Sigmoid colon (tissue), 4 donors: ENCODE measurements around the gene PLEKHH1.

Experiments
- EP300 ChIP-seq, 4 donors: sonication (generic); formaldehyde crosslinking; IDR thresholded peaks; one replicate each; pipeline ENCODE4 v1.6.1; 2017; ENCODE audit warnings: antibody characterized with exemption in 4 of 4
- POLR2A ChIP-seq, 2 donors: fragments of 450-650 bp; IDR thresholded peaks; one replicate each; pipeline ENCODE4 v1.6.1; 2016; ENCODE audit warnings: antibody characterized with exemption in 2 of 2, mild to moderate bottlenecking in 2 of 2, moderate library complexity in 2 of 2
- TF ChIP-seq, protein P1 (sequence below), 4 experiments: fragments of 450-650 bp in 3 of 4; fragments of 200-600 bp in 1 of 4; IDR thresholded peaks; one replicate each; pipeline ENCODE4 v1.5.1; 2016 to 2019; ENCODE audit warnings: antibody characterized with exemption in 4 of 4, mild to moderate bottlenecking in 3 of 4, moderate library complexity in 2 of 4

DNA sequence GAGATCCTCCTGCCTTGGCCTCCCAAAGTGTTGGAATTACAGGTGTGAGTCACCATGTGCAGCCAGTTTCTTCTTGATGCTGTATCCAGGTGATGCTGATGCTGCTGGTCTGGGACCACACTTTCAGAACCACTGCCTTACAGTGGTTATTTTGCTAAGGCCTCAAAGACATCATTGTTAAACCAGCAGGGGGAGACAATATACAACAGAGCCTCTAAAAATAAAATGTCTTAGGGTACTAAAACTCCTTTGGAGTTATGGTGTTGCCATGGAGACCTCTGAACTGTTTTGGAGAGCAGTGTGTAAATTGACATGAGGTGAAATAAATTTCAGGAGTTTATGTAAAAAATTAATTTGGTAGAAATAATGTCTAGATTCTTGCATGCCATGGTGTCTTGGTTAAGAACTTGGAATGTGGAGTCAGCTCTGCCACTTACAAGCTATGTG is 85.5 kb downstream of the PLEKHH1 start:
- TF ChIP-seq POLR2A (IDR thresholded peaks at IDR 0.05) (no peak), EP300 (IDR thresholded peaks at IDR 0.05) (no peak)
- TF ChIP-seq, protein P1, sequence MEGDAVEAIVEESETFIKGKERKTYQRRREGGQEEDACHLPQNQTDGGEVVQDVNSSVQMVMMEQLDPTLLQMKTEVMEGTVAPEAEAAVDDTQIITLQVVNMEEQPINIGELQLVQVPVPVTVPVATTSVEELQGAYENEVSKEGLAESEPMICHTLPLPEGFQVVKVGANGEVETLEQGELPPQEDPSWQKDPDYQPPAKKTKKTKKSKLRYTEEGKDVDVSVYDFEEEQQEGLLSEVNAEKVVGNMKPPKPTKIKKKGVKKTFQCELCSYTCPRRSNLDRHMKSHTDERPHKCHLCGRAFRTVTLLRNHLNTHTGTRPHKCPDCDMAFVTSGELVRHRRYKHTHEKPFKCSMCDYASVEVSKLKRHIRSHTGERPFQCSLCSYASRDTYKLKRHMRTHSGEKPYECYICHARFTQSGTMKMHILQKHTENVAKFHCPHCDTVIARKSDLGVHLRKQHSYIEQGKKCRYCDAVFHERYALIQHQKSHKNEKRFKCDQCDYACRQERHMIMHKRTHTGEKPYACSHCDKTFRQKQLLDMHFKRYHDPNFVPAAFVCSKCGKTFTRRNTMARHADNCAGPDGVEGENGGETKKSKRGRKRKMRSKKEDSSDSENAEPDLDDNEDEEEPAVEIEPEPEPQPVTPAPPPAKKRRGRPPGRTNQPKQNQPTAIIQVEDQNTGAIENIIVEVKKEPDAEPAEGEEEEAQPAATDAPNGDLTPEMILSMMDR (IDR thresholded peaks at IDR 0.05): peak; percentile 60 to 82 (median 70)
